Measurements from ENCODE around the gene GDF7. TPM values are rescaled to one million over a fixed set of nuclear protein-coding genes. Genes with fewer than 3 reads are reported as not detected.

GDF7 gene
- total and polyA plus RNA-seq, 5 donors, result 0.25 to 0.79 (median 0.47) TPM

GRCh38 chr2:20728114-20728758, 61.3 kb downstream of the GDF7 start:
- no peaks in the 10 kb centered on the region for H3K27me3 ChIP-seq (ENCODE audit: control insufficient read depth, insufficient read depth)
- no peak overlapping the region for H3K27ac ChIP-seq (ENCODE audit: low read length)
- no peaks in the 10 kb centered on the region for H3K4me1 ChIP-seq (ENCODE audit: control insufficient read depth, insufficient read depth, low read length)
- H3K9me3 ChIP-seq (ENCODE audit: control insufficient read depth, low read length), result no peaks in the 10 kb centered on the region
- peak; percentile 52 to 66 for ATAC-seq
- intact Hi-C loops (cut with DNase I), result no loop called here
- no peak for DNase-seq
- H3K4me3 ChIP-seq (ENCODE audit: low read length), result no peak overlapping the region
- WGBS, result 37% methylated on average over 4 of the region's 4 CpGs

Other genes starting within 250 kb of the GDF7 start
- gene RHOB, start 220.1 kb upstream of the GDF7 start, total RNA-seq, result 100 to 1,000 TPM; 141 to 365 (median 217) TPM
- gene RHOB, start 220.1 kb upstream of the GDF7 start, polyA plus RNA-seq, result 315 TPM
- gene HS1BP3, start 16.0 kb upstream of the GDF7 start, total RNA-seq, result 10 to 100 TPM; 21.8 to 26.4 (median 25.3) TPM
- gene HS1BP3, start 16.0 kb upstream of the GDF7 start, polyA plus RNA-seq, result 29.8 TPM
- 10 to 100 TPM in 1 of 4 donors, 1 to 10 TPM in 3; 6.9 to 10.8 (median 7.8) TPM for gene LDAH, start 156.0 kb downstream of the GDF7 start, total RNA-seq
- 4.6 TPM for gene LDAH, start 156.0 kb downstream of the GDF7 start, polyA plus RNA-seq